ENCODE data around the gene GRK5.

The GRK5 gene

DNA sequence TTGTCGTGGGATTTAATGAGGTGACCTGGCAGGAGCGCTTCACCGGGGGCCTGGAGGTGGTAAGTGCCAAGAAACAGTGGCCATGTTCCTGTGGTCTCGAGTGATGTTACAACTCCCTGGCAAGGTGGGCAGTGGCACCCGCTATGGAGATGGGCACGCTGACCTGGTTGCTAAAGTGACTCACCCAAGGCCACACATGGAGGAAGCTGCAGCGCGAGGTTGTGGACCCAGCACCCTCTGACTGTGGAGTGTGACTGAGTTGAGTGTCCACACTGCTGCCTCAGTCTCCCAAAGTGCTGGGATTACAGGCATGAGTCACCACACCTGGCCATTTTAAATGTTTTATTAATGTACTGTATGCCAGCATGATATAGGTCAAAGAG is 261.9 kb downstream of the GRK5 start:
- no peak for DNase-seq

DNA sequence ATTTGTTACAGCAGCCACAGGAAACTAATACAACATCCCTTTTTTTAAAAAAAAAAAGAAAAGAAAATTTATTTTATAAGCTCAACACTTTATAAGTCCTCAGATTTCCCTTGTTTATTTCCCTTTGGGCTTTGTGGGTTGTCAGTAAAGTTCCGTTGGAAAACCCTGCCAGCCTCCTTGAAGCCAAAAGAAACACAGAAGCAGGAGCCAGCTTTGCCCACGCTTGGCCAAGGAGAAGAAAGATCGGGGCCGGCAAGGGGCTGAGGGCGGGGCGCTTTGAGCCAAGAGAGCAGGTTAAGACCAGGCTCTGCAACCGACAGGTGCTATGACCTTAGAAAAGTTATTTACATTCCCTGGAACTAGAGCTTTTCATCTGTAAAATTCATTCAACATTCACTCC is 262.5 kb downstream of the GRK5 start:
- no peak for DNase-seq

DNA sequence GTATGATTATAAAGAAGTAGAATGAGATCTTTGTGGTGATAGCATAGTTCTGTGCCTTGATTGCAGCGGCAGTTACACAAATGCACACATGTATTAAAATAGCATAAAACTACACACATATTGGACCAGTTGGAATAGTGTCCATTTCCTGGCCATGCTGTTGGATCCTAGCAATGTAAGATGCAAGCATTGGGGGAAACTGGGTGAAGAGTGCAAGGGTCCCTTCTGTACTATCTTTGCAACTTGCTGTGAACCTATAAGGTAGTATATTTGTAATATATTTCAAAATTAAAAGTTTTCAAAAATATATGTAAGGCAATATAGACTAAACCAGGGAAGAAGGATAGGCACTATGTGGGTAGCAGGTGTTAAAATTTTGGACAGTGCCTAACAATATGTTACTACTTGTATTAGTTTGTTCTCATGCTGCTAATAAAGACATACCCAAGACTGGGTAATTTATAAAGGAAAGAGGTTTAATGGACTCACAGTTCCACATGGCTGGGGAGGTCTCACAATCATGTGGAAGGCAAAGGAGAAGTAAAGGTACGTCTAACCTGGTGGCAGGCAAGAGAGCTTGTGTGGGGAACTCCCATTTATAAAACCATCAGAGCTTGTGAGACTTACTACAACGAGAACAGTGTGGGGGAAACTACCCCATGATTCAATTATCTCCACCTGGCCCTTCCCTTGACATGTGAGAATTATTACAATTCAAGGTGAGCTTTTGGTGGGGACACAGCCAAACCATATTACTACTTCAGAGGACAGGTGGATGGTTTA is 263.7 kb downstream of the GRK5 start:
- DNase-seq: no peak

DNA sequence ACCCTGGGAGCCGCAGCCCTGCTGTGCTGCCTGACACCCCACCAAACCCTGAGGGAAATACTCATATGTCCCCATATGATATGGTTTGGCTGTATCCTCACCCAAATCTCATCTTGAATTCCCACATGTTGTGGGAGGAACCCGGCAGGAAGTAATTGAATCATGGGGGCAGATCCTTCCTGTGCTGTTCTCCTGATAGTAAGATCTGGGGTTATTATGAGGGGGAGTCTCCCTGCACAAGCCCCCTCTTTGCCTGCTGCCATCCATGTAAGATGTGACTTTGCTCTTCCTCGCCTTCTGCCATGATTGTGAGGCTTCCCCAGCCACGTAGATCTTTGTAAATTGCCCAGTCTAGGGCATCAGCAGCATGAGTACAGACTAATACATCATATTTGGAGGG is 266.4 kb downstream of the GRK5 start:
- no peak for DNase-seq

DNA sequence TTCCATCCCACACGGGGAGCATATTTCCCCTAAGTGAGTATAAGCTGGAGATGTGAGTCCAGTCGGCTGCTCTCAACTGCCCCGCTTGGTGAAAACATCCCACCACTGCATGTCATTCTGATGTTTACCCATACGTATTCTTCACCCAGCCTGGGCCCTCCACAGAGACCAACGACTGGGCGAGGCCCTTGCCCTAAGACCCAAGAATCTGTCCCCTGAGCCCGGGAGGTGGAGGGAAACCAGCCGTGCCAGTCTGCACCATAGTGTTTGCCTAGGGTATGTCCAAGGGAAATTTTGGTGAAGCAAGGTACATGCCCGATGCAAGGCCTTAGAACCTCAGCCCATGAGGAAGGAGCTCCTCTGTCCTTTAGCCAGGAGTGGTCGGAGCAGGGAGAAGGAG is 267.2 kb downstream of the GRK5 start:
- no peak for DNase-seq

DNA sequence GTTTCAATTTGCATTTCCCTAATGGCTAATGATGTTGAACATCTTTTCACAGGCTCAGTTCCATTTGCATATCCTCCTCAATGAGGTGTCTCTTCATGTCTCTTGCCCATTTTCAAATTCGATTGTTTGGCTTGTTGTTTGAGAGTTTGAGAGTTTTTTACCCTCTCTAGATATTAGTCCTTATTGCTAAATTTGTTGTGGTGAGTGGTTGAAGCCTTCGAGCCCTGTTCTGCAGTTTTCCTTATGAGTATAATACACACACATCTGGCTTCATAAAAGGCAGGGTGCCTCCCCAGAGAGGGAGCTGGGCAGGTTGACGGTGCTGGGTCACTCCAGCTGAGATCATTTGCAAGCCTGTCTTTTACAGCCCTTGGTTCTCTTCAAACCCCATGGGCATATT is 270.1 kb downstream of the GRK5 start:
- no peak for DNase-seq

DNA sequence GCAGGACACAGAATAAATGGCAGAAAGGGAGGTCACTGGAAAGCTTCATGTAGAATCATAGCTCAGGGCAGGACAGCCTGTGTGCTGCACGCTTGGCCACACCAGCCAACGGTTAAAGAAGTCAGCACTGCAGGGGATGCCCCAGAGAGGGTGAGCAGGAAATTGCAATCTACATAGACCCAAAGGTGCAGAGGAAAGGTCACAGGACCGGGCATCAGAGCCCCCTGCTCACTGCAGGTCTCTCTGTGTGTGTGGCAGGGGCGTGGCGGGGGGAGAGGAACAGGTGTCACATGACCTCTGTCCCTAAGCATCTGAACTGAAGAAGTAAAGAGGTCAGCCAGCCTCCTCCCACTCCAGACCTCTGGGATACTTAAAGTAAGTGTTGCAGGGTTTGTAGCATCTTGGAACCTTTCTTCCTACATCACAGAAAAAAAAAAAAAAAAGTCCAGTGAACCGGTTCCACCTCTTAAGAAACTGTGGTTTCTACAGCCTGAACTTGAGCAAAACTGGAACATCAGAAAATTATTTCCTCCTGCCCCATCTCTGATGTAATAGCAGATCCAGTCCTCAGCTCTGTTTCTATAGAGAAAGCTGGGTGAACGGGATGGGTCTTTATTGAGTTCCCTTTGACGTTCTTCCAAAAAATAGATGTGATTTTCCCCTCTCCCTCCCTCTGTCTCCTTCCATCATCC is 270.9 kb downstream of the GRK5 start:
- DNase-seq: peak; percentile 29

DNA sequence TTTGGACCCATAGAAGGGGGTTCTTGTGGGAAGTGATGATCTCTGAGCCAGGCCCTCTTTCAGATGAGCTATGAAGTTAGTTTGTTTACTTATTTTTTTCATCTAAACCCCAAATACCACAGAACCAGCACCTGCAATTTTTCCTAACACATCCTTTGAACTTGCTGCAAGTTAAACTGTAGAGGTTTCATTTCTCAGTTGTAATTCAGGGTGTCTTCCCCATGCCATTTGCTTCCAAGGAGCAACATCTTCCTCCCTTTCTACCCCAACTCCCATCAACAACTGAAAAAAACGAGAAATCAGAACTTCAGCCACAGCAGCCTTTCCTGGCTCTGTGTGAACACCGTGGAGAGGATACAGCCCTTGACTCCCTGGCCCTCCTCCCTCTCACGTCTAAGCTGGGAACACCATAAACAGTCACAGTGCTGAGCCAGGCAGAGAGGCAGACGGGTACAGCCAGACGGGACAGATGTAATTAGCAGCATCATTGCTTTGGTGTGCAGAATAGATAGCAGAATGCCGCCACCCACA is 271.5 kb downstream of the GRK5 start:
- DNase-seq: no peak

DNA sequence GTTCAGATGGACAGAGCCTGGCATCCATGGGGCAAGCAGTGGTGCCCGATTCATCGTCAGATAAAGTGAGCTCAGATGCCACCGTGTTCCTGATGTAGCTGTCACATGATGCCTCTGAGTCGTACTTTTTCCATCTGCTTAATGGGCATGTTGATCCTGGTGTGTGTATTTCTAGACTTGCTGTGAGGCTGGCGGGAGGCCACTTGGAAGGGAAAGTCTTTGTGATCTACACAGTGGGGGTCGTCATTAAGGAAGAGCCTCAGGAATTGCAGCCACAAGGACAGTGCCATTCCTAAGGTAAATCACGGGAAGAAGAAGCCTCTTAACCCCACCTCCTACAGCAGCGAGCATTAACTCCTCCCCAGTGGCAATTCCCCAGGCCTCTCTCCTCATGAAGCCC is 272.2 kb downstream of the GRK5 start:
- no peak for DNase-seq

DNA sequence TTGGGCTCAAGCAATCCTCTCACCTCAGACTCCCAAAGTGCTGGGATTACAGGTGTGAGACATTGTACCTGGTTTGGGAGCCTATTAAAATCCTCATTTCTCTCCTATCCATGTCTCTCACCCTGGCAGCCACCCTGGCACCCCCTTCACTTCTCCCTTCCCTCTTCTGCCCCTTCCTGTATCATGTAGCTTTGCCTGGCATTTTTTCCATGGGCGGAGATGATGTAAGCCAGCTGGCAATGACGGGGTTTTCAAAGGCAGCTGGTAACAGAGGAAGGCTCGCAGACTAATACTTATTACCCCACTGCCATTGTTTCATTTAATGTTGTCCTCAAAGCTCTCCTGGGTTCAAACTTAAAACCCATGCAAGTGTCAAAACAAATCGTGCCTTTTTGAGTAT is 273.3 kb downstream of the GRK5 start:
- DNase-seq: no peak

DNA sequence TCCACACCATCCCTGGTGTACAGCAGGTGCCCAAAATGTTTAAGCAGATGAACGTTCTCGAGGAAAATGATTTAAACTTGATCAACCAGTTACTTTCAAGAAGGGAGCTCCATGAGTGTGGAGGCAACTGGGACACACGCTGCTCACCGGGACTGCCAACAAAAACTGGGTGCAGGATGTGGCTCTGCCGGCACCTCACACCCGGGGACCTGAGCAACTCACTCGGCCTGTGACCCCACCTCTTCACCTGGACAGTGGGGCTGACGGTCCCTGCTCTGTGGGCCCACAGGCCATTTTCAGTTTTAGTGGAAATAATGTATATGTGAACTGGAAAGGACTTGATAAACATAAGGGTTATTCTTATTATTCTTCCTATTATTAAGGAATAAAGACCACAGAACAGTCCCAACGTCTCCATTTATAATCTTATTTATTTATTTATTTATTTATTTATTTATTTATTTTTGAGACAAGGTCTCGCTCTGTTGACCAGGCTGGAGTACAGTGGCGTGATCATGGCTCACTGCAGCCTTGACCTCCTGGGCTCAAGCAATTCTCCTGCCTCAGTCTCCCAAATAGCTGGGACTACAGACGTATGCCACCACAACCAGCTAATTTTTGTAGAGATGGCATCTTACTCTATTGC is 274.5 kb downstream of the GRK5 start:
- no peak for DNase-seq

DNA sequence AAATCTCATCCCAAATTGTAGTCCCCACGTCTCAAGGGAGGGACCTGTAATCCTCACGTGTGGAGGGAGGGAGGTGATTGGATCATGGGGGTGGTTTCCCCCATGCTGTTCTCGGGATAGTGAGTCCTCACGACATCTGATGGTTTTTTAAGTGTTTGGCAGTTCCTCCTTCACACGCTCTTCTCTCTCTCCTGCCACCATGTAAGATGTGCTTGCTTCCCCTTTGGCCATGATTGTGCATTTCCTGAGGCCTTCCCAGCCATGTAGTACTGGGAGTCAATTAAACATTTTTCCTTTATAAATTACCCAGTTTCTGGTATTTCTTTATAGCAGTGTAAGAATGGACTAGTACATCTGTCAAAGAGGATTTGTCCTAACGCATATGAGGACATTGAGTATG is 275.6 kb downstream of the GRK5 start:
- DNase-seq: no peak

DNA sequence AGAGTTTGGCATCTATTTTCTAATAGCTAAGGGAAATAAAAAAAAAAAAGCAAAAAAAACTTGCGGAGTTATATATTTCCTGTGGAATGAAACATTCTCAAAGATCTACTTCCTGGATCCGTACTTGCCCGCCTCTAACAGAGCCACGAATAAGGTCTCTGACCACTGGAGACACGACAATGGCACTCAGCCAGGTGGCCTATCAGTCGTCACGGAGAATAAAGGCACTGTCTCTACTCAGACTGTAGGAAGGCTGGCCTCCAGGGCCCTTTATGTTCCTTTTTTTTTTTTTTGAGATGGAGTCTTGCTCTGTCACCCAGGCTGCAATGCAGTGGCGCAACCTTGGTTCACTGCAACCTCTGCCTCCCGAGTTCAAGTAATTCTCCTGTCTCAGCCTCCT is 276.5 kb downstream of the GRK5 start:
- DNase-seq: no peak

DNA sequence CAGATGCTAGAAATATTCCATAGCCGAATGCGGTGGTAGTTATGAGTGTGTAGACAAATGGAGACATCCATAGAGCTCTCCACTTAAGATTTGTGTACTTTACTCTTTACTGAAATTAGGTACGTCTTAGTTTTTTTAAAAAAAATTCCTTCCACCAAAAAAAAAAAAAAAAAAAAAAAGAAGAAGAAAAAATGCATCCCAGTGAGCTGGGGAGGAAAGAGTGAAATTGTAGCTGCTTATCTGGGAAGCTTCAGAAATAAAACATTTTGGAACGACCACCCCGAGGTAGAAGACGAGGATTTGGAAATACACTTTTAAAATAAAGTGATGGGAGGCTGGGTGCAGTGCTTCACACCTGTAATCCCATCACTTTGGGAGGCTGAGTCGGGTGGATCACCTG is 281.3 kb downstream of the GRK5 start:
- no peak for DNase-seq

DNA sequence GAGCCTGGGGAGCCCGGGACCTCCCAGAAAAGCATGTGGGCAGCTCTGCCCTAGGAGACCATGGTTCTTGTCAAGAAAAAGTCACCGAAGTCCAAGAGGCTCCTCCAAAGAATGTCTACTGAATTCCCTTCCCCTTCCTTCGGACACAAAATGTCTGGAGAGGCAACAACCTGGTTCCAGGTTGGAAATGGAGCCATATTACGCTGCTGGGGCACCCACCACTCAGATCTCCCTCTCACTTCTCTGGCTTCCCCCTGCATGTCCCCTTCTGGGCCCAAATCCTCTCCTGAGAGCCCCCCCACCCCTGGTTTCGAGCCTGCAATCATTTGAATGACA is 282.6 kb downstream of the GRK5 start:
- DNase-seq: no peak

DNA sequence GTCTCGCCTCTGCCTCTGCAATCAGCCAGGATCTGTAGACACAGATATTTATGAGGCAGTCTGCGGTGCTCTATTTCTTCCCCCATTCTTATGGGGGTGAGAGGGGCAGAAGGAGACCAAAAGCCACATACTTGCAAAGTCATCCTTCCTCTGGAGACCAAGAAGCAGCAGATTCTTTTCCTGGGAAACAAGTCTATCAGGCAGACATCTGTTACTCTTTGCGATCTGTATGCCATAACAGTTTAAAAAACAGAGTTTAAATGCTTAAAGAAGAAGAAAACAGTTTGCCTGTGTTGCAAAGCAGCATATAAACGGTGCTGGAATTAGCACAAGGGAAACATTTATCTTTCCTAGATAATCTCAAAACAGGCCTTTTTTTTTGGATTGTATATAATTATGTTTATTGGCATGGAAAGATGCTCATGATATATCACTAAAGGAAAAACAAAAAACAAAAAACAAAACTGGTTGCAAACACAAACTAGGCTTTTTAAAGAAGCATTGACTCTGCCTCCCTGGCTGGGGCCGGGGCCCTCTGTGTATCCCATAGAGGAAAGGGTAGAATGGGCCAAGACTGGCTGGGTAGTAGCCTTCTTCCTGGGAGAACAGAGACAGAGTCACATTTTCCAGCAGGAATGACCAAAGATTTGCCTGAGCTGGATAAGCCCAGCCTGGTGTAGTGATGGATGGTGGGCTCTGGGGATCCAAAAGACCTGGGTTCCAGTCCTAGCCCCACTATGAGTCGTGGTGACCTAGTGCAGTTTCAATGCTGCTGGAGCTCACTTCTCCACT is 284.8 kb downstream of the GRK5 start:
- DNase-seq: no peak

DNA sequence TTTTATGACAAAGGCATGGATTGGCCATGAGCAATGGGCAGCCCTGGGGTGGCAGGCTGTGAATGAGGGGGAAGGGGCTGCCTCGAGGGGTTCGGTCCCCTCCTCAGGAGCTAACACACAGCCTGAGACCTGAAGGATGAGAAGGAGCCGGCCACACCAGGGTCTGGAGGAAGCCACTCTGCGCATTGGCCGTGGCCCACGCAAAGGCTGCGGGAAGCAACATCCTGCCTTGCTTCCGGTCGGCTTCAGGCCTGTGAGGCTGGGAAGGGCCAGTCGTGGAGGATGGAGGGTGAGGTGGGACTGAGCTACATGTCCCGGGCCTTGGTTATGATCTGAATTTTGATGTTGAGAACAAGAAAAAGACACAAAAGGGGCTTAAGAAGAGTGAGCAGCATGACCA is 285.8 kb downstream of the GRK5 start:
- no peak for DNase-seq

DNA sequence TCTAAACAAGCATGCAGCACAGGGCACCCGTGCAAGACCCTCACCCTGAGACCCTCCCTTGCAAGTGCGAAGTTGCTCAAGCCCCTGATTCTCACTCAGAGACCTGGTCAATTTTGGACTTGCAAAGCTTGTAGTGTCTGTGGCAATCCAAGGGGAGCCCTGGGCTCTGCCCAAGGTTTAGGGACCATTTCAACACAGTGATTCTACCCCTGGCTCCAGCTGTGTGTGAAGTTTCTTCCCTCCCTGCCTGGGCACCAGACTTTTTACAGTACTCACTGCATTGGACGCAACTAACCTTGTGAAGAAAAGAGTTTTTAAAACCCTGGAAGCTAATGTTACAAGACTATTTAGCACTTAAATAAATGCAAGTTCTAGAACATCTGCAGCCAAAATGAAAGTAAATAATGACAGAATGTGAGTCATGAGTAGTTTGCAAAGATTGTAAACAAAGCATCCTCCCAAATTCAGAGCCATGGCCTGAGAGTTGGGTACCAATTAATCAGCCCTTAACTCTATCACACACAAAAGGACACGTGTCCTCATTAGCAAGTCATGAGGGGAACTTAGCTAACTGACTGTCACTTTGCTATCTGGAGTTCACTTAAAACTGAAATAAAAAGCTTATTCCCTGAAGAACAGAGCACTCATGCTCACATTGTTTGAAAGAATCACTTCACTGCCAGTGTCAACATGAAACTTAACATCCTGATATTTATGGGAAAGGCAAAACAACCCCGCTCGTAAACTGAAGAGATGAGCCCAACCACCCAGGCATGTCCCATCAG is 287.1 kb downstream of the GRK5 start:
- DNase-seq: no peak

DNA sequence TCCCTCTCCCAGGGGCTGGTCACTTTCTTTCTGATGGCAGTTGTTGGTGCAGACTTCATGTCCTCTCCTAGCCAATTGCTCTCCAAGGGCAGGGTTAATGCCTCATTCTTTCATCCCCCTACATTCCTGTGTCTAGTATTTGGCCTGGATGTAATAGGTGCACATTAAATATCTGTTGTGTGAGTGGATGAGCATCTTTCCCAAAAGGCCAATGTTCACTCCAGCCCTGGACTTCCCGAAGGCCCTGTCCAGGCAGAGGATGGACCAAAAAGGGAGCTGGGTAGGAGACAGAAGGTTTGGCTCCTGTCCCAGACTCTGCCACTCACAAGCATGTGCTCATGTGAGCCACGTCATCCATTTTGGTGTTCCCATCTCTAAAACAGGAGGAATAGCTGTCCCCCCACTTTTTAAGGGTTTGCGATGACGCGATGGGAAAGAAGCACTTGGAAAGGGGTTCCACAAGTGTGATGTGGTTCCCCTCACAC is 287.7 kb downstream of the GRK5 start:
- no peak for DNase-seq

DNA sequence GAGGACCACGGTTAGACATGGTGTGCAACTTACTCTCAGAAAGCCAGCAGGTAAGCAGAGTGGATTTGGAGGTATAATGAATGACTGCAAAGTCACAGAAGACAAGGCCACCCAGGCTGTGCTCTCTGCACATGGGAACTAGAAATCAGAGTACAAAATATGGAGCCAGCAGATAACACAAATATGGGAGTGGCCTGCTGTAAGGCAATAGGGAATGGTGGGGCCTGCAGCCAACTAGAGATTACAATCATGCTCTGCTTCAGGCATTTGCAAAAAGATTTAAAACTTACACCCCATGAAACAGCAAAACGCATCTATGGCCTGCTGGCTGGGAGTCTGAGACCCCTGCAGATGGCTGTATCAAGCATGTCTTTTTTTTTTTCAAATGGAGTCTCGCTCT is 288.2 kb downstream of the GRK5 start:
- no peak for DNase-seq

DNA sequence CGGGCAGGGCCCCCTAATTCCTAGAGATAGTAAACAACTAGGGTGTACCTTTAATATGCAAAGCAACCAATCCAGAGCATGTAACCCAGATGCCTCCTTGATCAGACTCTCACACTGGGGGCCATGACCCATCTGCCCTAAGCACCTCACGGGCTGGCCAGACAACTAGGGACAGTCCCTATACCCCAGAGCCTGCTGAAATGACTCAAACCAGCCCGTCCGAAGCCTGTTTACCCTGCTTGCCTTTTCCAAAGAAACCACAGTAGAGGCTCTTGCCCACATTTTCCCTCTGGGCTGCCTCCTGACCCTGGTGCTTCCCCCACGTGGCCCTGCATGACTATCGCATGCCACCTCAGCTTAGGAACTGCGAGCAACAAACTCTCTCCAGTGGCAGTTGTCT is 288.9 kb downstream of the GRK5 start:
- DNase-seq: no peak

DNA sequence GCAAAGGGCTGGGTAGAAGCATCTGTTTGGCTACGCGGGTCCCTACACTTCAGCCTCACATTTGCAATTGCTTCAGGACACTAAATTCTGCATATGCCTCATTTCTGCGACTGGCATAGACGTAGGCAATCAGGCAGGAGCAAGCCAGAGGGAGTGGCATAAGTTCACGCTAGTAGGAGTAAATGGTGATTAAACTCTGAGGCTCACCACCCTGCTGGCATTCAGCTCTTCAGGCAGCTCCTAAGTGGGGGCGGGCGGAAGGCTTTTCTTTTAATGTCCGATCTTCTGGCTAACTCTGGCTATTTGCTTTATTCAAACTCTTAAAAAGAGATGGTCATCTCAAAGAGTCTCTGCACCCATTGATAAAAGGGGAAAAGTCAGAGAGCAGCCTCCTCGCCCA is 289.9 kb downstream of the GRK5 start:
- DNase-seq: no peak
